Immature natural killer cell (primary cell): ENCODE measurements around the gene GUCD1. TPM values are rescaled to one million over a fixed set of nuclear protein-coding genes. Genes with fewer than 3 reads are reported as not detected.
A peak's percentile ranks its signal among the peaks of the same experiment; 100 is the strongest.

ENCODE experiments used
- DNase-seq, 3 donors: peaks; one replicate each; pipeline ENCODE4 v3.0.0; 2022; ENCODE audit warnings: mixed read lengths in 1 of 3
- H3K27ac Mint-ChIP-seq, 6 donors: one replicate each; pipeline ENCODE4 v1.8.0; 2020; ENCODE audit warnings: mixed read lengths in 6 of 6, mild to moderate bottlenecking in 5 of 6, inconsistent platforms in 4 of 6, moderate library complexity in 3 of 6
- H3K27me3 Mint-ChIP-seq, 3 donors: one replicate each; pipeline ENCODE4 v1.8.0; 2020 to 2021; ENCODE audit warnings: low read depth in 3 of 3, mild to moderate bottlenecking in 3 of 3, mixed read lengths in 3 of 3, moderate library complexity in 3 of 3, inconsistent platforms in 1 of 3
- H3K36me3 Mint-ChIP-seq, 3 donors: one replicate each; pipeline ENCODE4 v1.8.0; 2020; ENCODE audit warnings: mixed read lengths in 3 of 3, inconsistent platforms in 2 of 3, mild to moderate bottlenecking in 2 of 3
- H3K4me1 Mint-ChIP-seq, 2 donors: one replicate each; pipeline ENCODE4 v1.8.0; 2020; ENCODE audit warnings: inconsistent platforms in 2 of 2, mild to moderate bottlenecking in 2 of 2, mixed read lengths in 2 of 2, moderate library complexity in 1 of 2
- H3K4me3 Mint-ChIP-seq, 5 donors: one replicate each; pipeline ENCODE4 v1.8.0; 2020; ENCODE audit warnings: mild to moderate bottlenecking in 5 of 5, mixed read lengths in 5 of 5, inconsistent platforms in 3 of 5, moderate library complexity in 3 of 5
- H3K9me3 Mint-ChIP-seq, 6 donors: one replicate each; pipeline ENCODE4 v1.8.0; 2020; ENCODE audit warnings: mild to moderate bottlenecking in 6 of 6, mixed read lengths in 6 of 6, inconsistent platforms in 4 of 6, moderate library complexity in 3 of 6
- polyA plus RNA-seq, 3 donors: library from polyadenylated mRNA; unstranded; fragments of 300-500 nt; fragmentation: Illumina TruSeq; gene quantifications; one replicate each; pipeline ENCODE4 v1.2.3, GENCODE V29; 2021

The GUCD1 gene
- polyA plus RNA-seq, 3 donors from 2014 or later: 41.1 to 65.1 (median 64.1) TPM

- H3K4me1 Mint-ChIP-seq: no peaks in the 10 kb centered on the region
- H3K9me3 Mint-ChIP-seq: no peaks in the 10 kb centered on the region
- no peaks in the 10 kb centered on the region for H3K36me3 Mint-ChIP-seq
- H3K27me3 Mint-ChIP-seq: peaks cover 0 to 2% (median 0%) of the 10 kb centered on the region in 3 donors
- H3K4me3 Mint-ChIP-seq: no peak overlapping the region
- H3K27ac Mint-ChIP-seq: no peak overlapping the region
- DNase-seq: no peak
These were observed 30.5 kb upstream of the GUCD1 start for GRCh38 chr22:24585461-24585860.

DNA sequence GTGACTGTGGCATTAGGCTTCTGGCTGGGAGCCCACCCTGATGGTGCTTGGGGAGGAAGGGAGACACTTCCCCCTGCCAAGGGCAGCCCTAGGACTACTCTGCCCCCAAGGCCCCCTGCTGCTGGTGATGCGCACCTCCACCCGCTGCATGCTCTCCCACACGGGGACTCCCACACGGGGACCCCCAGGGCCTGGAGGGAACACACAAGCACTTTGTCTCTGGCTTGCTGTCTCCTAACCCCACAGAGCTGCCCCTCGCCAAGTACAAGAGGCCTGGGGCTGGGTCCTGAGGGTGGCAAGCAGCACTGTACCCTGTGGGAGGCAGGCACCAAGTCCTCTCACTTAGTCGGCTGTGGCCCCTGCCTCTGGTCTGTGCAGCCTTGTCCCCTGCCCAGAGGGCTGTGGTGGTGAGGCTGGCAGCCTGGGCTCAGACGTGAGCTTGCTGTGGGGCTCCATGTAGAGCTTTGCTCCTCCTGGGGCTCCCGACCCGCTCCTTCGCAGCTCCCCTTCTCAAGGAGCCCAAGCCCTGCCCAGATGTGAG, 30.0 kb upstream of the GUCD1 start:
- Mint-ChIP-seq H3K4me1 (no peaks in the 10 kb centered on the region), H3K9me3 (no peaks in the 10 kb centered on the region), H3K4me3 (no peak overlapping the region), H3K27me3 (peaks cover 0 to under 1% (median 0%) of the 10 kb centered on the region in 3 donors), H3K36me3 (no peaks in the 10 kb centered on the region), H3K27ac (no peak overlapping the region)
- no peak for DNase-seq

DNA sequence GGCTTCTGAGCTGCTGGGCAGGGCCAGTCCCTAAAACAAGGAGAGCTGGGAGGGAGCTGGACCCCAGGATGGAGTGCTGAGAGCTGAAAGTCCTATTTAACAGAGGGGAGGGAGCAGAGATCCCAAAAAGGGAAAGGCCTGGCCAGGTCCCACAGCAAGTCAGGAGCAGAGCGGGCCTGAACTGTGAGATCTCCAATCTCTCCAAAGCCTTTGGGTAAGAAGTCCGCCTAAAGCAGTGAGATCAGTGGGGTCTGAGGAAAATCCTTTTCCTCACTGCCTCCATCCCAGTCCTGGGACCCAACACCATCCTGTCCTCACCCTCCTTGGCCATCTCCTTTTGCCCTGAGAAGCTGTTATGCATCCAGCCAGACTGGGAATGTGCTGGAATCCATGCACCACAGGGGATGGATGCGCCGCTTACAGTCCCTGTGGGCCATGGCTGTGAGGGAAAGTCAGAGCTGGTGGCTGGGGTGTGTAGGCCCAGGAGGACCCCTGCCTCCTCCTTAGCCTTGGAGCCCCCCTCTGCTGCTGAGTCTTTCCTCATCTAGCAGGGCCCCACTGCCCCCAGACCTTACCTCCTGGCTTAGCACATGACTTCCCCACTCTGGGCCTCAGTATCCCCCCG, 29.3 kb upstream of the GUCD1 start:
- Mint-ChIP-seq H3K36me3 (no peaks in the 10 kb centered on the region), H3K4me1 (no peaks in the 10 kb centered on the region), H3K27me3 (no peaks in the 10 kb centered on the region), H3K27ac (no peak overlapping the region), H3K9me3 (no peaks in the 10 kb centered on the region), H3K4me3 (no peak overlapping the region)
- DNase-seq: no peak

GRCh38 chr22:24583221-24584165, 28.6 kb upstream of the GUCD1 start:
- no peaks in the 10 kb centered on the region for H3K9me3 Mint-ChIP-seq
- H3K4me1 Mint-ChIP-seq: no peaks in the 10 kb centered on the region
- no peak for DNase-seq
- no peaks in the 10 kb centered on the region for H3K27me3 Mint-ChIP-seq
- no peak overlapping the region for H3K4me3 Mint-ChIP-seq
- no peak overlapping the region for H3K27ac Mint-ChIP-seq
- no peaks in the 10 kb centered on the region for H3K36me3 Mint-ChIP-seq

GRCh38 chr22:24582056-24582814, 27.3 kb upstream of the GUCD1 start:
- Mint-ChIP-seq H3K36me3 (no peaks in the 10 kb centered on the region), H3K4me3 (no peak overlapping the region), H3K27ac (peak overlapping the region in 1 of 6 donors; percentile 64), H3K4me1 (no peaks in the 10 kb centered on the region), H3K27me3 (no peaks in the 10 kb centered on the region), H3K9me3 (no peaks in the 10 kb centered on the region)
- DNase-seq: no peak

- Mint-ChIP-seq H3K9me3 (no peaks in the 10 kb centered on the region), H3K27me3 (no peaks in the 10 kb centered on the region), H3K36me3 (no peaks in the 10 kb centered on the region), H3K4me1 (no peaks in the 10 kb centered on the region), H3K4me3 (no peak overlapping the region), H3K27ac (peak overlapping the region in 1 of 6 donors; percentile 36)
- no peak for DNase-seq
These were observed 25.3 kb upstream of the GUCD1 start for GRCh38 chr22:24580276-24580675.

DNA sequence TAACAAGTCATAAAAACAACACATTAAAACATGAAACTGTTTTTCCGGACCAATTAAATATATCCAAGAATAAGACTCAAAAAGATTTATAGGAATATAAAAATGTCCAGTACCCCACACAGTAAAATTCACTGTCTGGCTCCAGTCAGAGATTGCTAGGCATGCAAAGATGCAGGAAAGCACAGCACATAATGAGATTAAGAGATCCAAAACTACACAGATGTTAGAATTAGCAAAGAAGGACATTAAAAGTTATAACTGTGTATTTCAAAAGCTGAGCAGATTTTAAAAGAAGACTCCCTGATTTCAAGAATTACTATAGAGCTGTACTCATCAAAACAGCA, 24.3 kb upstream of the GUCD1 start:
- no peaks in the 10 kb centered on the region for H3K9me3 Mint-ChIP-seq
- H3K4me3 Mint-ChIP-seq: no peak overlapping the region
- peaks cover 0 to 9% (median 7%) of the 10 kb centered on the region in 3 donors for H3K36me3 Mint-ChIP-seq
- no peaks in the 10 kb centered on the region for H3K4me1 Mint-ChIP-seq
- H3K27ac Mint-ChIP-seq: peak overlapping the region in 1 of 6 donors; percentile 35
- H3K27me3 Mint-ChIP-seq: no peaks in the 10 kb centered on the region
- DNase-seq: no peak

DNA sequence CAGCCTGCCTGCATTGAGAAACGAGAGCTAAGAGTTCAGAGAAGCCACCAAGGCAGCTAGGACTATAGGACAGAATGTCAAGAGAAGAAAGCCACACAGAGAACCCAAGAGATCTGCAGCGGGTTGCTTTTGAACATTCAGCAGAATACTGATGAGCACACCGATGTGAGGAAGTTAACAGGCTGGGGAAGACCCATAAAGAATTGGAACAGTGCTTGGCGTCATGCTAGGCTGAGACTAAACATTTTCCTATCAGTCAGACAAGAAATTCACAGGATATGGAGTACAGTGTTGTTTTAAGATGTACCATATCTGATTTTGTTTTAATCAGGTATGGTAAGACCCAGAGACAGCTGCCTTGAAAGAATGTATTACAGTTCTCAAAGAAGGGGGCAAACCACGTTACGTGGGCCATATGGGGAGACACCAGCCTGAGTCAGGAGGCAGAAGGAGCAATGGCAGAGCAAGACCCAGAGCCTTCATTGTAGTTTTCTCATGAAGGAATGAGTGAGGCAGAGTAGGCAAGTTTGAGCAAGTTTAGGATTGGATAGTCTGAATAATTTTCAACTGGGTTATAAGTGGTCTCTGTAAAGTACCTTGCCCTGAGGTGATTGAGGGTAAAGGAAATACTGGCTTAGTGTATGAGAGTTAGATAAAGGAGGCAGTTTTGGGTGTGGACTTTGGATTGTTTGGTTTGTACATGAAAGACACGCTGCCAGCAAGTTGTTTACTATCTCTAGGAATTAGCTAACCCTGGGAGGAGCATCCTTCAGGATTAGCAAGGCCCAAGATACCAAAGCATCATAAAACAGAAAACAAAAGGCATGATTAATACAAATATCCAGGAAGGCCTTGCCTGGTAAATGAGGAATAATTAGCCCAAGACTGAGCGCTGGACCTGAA, 23.7 kb upstream of the GUCD1 start:
- H3K27ac Mint-ChIP-seq: peak overlapping the region in 5 of 6 donors; percentile 14 to 73 (median 15)
- peaks cover 0 to 11% (median 10%) of the 10 kb centered on the region in 3 donors for H3K36me3 Mint-ChIP-seq

DNA sequence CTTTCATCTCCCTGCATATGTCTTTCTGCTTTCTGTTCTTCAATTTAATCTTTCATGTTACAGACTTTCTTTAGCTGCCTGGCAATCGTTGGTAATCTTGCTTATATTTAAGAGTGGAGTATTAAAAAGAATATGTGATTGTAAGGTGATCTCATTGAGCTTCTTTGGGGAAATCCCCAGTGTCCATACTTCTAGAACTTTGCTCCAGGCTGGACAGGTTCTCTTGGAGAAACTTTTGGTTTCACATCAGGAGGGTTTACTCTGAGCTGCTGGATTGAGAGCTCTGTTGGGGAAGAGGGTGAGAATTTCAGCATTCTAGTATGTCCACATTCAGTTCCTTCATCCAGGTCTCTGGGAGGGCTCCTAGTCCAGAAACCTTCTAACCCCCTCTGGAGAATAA, 21.8 kb upstream of the GUCD1 start:
- Mint-ChIP-seq H3K4me1 (no peaks in the 10 kb centered on the region), H3K27ac (peak overlapping the region in 1 of 6 donors; percentile 60), H3K36me3 (peaks cover 0 to 26% (median 24%) of the 10 kb centered on the region in 3 donors), H3K27me3 (no peaks in the 10 kb centered on the region), H3K4me3 (no peak overlapping the region), H3K9me3 (no peaks in the 10 kb centered on the region)
- DNase-seq: no peak

More for the DNA sequence above, 23.7 kb upstream of the GUCD1 start:
- H3K9me3 Mint-ChIP-seq: no peaks in the 10 kb centered on the region
- no peaks in the 10 kb centered on the region for H3K27me3 Mint-ChIP-seq
- no peak for DNase-seq
- no peaks in the 10 kb centered on the region for H3K4me1 Mint-ChIP-seq
- H3K4me3 Mint-ChIP-seq: no peak overlapping the region

- DNase-seq: no peak
- peaks cover 0 to 40% (median 33%) of the 10 kb centered on the region in 3 donors for H3K36me3 Mint-ChIP-seq
- no peaks in the 10 kb centered on the region for H3K27me3 Mint-ChIP-seq
- peaks cover 8 to 11% of the 10 kb centered on the region in 2 donors for H3K4me1 Mint-ChIP-seq
- H3K4me3 Mint-ChIP-seq: no peak overlapping the region
- no peaks in the 10 kb centered on the region for H3K9me3 Mint-ChIP-seq
- H3K27ac Mint-ChIP-seq: no peak overlapping the region
These were observed 16.3 kb upstream of the GUCD1 start for GRCh38 chr22:24571266-24571665.

DNA sequence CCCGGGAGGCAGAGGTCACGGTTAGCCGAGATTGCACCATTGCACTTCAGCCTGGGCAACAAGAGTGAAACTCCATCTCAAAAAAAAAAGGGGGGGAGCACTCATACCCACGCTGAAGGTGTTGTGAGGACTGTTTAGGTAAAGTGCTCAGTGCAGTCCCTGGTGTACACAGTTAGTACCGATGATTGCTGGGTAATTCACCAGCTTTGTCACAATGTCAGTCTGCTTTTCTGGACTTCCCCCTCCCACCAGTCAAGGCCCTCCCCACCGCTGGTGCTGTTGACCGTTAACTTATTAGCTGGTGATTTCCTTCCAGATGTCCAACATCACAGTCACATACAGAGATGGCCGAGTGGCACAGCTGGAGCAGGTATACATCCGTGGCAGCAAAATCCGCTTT, 12.7 kb upstream of the GUCD1 start:
- H3K4me3 Mint-ChIP-seq: no peak overlapping the region
- no peak overlapping the region for H3K27ac Mint-ChIP-seq
- no peak for DNase-seq
- H3K4me1 Mint-ChIP-seq: peaks cover 25 to 40% of the 10 kb centered on the region in 2 donors
- H3K9me3 Mint-ChIP-seq: no peaks in the 10 kb centered on the region
- H3K36me3 Mint-ChIP-seq: peaks cover 0 to 21% (median 13%) of the 10 kb centered on the region in 3 donors
- H3K27me3 Mint-ChIP-seq: no peaks in the 10 kb centered on the region

GRCh38 chr22:24566899-24567511, 12.1 kb upstream of the GUCD1 start:
- DNase-seq: no peak

More at GRCh38 chr22:24566899-24567511, 12.1 kb upstream of the GUCD1 start:
- Mint-ChIP-seq H3K9me3 (no peaks in the 10 kb centered on the region), H3K4me1 (peaks cover 27 to 44% of the 10 kb centered on the region in 2 donors), H3K4me3 (no peak overlapping the region), H3K27ac (peak overlapping the region in 4 of 6 donors; percentile 22 to 67 (median 37)), H3K27me3 (no peaks in the 10 kb centered on the region), H3K36me3 (peaks cover 0 to 16% (median 12%) of the 10 kb centered on the region in 3 donors)
